Right lobe of liver (tissue), 4 donors: ENCODE measurements around the gene TBXA2R.

Experiments used
- POLR2A ChIP-seq: fragments of 450-650 bp; IDR thresholded peaks from one replicate; pipeline ENCODE4 v1.6.1; 2017; ENCODE audit warnings: antibody characterized with exemption, mild to moderate bottlenecking
- TF ChIP-seq, protein P1 (sequence below), 4 donors: fragments of 200-600 bp in 3 of 4; fragments of 450-650 bp in 1 of 4; IDR thresholded peaks; one replicate each; pipeline versions ENCODE4 v1.5.1 to v1.8.0; 2016 to 2022; ENCODE audit warnings: antibody characterized with exemption in 4 of 4, mild to moderate bottlenecking in 2 of 4
- donor health status: DM: no; HTN: no; CAD: no.
- donor health status: DM: no; HTN: no; CAD: no.
- donor health status: DM: no; HTN: yes; CAD: no.

DNA sequence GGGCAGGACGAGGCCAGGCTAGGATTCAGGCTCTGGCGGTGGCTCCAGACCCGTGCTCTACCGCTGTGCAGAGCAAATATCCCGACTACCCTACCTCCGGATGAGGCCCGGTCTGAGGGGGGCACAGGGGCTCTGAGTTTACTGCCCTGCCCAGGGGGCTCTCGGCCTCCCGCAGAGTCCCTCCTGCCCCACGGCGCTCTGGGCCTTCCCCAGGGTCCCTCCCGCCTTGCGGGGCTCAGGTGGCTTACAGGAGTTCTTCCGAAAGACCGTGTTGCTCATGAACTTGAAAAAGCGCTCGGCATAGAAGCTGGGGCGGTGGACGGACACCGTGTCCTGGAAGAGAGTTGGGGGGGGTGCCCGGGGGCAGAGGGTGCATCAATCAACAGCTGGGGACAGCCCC lies 39.1 kb upstream of the TBXA2R start:
- TF ChIP-seq, protein P1, sequence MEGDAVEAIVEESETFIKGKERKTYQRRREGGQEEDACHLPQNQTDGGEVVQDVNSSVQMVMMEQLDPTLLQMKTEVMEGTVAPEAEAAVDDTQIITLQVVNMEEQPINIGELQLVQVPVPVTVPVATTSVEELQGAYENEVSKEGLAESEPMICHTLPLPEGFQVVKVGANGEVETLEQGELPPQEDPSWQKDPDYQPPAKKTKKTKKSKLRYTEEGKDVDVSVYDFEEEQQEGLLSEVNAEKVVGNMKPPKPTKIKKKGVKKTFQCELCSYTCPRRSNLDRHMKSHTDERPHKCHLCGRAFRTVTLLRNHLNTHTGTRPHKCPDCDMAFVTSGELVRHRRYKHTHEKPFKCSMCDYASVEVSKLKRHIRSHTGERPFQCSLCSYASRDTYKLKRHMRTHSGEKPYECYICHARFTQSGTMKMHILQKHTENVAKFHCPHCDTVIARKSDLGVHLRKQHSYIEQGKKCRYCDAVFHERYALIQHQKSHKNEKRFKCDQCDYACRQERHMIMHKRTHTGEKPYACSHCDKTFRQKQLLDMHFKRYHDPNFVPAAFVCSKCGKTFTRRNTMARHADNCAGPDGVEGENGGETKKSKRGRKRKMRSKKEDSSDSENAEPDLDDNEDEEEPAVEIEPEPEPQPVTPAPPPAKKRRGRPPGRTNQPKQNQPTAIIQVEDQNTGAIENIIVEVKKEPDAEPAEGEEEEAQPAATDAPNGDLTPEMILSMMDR (IDR thresholded peaks at IDR 0.05): no peak
- no peak for TF ChIP-seq POLR2A
